RPMI8226 (cell line): ENCODE results near the gene CALCR.

Experiments
- DNase-seq: peaks from one replicate; pipeline ENCODE4 v3.0.0-alpha.2; 2015

CALCR gene

DNA sequence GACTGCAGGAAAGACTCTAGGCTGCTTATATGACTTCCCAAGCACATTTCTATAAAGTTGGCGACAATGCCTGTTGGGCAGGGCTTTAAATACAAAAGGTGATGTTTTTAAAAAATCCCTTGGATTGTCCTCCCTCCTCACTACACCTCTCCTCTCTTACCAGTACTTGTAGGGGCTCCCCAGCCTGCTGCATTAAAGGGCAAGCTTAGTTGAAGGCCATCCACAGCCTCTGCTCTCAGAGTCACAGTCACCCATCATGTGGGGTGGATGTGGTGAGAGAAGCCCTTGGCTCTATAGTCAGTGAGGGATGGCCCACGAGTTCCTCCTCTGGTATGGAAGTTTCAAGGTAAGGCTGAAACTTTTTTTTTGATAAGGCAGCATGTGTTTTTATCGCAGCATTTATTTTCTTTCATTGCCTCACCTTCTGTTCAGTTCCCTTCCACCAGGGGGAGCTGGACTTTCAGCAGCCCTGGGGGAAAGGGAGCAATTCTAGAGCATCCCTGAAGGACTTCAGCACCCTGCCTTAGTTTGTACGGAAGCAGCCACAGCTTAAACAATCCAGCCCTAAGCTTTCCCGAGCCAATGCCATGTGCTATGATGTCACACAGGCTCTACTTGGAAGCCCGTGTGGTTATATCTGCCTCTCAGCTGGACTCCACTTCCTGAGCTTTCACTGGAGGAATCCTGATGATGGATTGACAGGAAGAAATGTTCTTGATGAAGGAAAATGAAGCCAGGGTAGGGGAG is 131.9 kb downstream of the CALCR start:
- peak; percentile 59 for DNase-seq

DNA sequence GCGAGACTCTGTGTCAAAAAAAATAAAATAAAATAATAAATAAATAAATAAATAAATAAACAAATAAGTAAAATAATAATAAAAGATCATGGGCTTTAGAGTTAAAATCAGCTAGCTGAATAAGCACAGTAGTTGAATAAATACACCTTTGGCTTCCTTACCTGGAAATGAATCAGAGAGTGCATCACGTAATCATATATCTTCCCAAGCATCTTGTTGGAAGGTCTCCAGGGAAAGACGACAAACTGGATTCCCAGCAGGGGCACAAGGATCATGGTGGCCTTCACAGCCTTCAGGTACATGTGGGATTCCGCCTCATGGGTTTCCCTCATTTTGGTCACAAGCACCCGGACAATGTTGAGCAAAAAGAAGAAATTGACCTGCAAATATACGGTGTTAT is 138.7 kb downstream of the CALCR start:
- DNase-seq: no peak

DNA sequence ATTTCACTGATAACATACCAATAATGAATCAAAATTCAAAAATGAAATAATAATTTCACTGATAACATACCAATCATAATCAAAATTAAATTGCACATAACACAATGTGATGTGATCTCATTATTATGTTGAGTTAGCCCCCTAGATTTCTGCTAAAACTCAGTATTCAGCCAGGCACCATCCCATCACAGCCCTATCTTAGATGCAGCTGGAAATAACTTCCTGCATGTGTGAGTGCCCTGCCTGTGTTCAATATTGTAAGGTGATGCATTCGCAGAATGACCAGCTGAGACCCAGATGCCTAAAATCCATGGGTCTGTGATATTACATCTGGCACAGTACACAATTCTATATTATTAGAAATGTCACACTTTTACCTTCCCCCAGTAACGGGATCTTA is 142.4 kb downstream of the CALCR start:
- no peak for DNase-seq

DNA sequence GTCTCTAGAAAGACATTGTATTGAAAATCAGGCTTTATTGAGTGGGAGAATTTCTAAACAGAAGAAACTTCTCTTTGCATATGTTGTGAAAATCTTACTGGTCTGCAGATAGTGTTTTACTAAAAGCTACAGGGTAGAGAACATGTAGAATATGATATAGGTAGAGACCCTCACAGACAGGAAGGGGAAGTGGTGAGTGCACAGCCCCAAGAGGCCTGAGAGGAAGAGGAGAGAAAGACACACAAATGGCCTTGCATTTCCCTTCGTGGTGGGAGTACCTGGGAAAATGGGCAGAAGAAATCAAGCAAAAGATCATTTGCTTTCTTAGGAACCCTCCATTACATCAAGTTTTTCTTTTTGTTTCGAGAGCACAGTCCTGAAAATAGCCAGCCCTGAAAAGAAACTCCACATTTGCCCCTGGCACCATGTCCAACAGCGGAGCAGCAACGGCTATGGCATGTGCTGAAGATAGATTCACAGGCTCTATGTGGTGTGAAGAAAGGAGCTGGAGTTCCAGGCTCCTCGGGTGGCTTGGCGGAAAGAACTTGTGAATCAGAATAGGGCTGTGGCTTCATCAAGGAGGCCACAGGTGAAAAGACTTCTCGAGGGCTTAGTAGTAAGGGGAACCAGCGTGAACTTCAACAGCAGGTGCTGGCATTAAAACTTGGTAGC is 143.5 kb downstream of the CALCR start:
- no peak for DNase-seq

DNA sequence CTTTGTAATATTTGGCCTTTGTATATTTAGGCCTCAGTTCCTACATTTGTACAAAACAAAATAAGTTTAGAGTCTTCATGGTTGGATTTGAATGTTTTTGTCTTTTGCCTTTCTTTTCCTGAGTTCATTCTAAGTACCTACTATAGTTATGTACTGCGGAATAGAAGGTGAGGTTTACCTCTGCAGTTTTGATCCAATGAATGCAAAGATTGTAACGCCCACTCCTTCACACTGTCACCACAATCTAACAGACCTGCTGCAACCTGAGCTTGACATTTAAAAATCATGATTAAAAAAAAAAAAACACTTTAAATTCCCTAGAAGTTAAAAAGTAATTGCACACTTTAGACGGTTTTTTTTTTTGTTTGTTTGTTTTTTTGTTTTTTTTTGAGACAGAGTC is 145.0 kb downstream of the CALCR start:
- DNase-seq: no peak

DNA sequence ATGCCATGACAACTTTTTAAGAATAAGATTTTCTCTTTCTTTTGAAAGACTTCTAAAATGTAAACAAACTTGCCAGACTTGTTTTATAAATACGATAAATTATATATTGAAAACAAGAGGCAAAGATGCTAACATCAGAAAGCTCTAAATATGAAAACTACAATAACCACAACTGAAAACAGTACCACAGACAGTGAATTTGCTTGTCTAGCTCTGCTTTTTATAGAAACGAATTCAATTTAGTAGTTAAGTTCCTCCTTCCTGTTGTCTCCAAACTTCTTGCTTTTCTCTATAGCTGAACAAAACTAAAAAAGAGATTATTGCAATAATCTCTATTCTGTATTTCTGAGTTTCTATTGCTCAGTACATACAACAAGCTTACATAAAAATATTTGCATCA is 147.4 kb downstream of the CALCR start:
- DNase-seq: no peak

DNA sequence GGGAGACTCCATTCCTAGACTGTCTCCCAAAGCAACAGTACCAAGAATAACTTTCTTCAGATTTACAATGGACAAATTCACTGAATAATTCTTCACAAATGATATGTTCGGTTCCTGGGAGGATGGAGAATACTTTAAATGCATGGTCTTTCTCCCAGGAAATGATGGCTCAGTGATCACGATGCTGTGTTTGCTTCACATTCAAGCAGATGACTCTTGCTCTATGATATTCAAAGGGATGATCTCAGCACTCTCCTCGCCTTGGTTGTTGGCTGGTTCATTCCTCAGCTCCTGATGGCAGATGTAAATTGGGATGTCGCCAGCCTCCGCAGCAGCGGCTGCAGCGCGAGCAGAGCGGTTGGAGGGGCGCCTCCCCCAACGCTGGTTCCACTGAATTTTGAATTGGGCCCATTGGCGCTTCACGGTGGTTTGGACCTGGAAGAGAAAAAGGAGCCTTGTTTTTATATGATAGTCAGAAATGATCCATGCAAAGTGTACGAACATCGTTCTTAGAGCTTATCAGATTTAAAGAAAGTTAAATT is 148.3 kb downstream of the CALCR start:
- no peak for DNase-seq

DNA sequence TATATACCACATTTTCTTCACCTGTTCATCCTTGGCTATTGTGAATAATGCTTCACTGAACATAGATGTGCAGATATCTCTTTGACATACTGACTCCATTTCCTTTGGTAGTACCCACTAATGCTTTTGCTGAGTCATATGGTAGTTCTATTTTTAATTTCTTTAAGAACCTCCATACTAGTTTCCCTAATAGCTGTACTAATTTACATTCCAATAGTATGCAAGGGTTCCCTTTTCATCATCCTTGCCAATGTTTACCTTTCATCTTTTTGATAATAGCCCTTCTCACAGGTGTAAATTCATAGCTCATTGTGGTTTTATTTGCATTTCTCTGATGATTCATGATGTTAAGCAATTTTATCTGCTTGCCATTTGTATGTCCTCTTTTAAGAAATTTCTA is 159.9 kb downstream of the CALCR start:
- no peak for DNase-seq

DNA sequence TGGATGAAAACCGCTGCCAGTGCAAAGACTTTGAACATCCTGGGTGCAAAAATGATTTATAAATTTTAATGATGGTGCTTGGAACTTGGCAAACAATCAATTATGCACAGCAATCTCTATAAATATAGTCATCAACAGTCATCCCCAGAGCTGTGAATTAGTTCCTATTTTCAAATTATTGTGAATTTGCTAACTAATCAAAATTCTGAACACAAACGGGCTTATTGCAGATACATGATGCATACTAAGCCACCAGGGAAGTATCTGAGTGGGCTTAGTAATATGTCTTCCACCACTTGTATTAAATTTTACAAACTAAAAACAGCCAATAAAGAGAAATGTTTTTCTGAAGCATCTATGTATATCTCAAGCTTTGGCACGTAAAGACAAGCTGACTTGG is 165.2 kb downstream of the CALCR start:
- DNase-seq: no peak

DNA sequence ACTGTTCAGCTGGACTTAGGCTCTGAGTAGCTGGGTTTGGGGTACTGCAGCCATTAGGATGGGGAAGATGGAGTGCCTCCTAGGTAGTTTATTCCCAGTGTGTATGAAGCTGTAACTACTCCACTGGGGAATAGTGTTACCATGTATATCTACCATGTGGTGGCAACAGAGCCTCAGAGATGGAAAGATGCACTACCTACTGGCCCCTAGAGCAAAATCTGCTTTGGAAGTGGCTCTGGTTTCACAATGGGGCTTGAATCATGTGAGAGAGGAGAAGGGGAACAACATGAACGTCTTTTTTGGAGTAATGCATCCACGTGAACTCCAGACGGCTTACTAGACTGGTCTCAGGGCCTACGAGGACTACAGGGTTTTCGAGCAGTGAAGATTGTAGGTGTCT is 167.3 kb downstream of the CALCR start:
- no peak for DNase-seq

DNA sequence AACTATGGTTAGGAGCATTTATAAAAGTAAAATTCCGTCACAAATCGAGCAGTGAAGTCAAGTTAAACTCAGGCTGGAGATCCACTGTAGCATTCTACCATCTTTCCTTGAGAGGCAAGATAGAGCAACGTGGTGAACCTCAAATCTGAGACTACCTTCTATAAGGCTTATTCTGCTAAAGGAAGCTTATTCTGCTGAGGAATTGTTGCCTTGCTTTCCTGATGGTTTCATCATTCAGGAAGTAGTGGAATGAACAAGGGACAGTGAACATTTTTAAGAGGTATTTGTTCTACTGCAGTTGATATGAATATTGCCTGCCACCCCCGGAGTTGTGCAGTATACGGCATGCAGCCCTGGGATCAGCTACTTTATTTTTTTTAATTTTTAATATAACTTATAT is 171.6 kb downstream of the CALCR start:
- DNase-seq: no peak

DNA sequence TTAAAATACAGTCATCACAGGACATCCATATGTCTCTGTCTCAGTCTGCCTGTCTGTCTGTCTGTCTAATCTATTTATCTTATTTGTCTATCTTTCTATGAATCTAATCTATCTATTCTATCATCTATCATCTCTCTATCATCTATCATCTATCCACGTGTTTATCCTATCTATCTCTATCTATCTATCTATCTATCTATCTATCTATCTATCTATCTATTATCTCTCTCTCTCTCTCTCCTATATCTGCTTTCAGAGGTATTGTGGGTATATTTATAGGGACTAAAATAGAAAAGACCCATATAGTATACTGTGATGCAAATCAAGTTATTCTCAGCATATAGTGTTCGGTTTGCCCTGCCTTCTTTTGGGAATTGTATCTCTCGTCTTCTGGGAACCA is 174.9 kb downstream of the CALCR start:
- no peak for DNase-seq

DNA sequence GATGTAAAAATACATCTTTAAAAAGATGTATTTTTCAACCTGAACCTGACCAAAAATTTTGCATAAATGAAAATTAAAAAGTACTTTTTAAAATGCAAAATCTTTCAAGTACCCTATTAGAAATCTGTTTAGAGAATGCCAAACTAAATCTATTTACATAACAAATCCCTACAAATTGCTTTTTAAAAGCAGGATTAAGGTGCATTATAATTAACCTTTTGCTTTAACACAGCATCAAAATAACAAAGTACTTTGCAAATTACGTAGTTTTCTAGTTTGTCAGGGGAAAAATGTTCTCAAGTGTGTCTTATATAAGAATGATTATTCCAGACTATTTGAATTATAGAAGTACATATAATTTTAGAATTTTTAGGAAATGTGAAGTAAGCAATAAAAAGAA is 181.5 kb downstream of the CALCR start:
- no peak for DNase-seq

DNA sequence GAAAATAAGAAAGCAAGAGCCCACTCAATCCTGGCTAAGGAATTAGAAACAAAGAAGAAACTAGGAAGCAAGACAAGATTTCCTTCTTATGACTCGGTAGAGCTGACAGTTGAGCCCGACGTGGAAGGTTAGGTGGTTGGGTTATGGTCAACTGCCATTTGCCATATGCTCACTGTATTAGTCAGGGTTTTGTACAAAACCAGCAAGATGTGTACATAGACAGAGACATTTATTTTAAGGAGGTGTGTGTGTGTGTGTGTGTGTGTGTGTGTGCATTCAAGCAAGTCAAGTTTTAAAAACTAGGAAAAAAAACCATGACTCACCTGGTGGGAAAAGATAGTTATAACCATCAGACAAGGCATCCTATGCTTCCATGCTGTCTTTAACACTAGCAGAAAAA is 183.9 kb downstream of the CALCR start:
- no peak for DNase-seq

DNA sequence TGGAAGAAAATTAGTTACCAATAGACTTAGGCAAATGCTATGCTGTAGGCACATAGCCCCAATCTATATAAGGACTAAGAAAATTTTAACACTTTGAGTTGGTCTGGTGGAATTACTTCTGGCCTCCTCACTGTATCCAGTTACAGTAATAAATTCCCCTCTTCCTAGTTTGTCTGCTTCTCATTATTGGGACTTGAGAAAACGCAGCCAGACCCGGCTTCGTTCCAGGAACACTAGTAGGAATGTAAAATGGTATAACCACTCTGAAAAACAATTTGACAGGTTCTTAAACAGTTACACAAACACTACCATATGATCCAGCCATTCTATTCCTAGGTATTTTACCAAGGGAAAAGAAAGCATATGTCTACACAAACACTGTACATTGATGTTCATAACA is 192.2 kb downstream of the CALCR start:
- DNase-seq: no peak

DNA sequence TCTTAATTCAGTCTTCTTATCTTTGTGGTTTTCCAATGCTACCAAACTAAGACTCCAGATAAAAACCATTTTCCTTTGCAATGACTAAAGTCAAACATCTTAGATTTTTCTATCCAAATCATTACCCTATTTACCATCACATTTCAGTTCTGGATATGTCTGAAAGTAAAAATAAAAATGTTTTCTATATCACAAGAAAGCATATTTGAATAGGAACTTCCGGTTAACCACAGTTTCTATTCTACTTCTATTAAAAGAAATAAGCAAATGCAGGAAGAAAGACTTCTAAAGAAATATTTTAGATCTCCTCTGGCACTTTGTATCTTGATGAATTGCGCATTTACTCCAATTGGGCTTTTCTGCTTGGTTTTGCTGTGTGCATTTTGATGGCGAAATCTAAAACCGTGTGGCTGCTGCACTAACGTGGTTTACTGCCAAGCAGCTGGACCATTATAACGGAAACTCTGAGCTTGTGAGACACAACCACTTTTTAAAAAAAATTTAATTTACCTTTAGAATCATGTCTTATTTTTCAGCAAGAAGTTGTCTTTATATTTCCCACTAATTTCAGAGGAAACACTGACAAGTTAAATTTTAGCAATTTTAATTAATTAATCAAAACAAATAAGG is 196.3 kb downstream of the CALCR start:
- DNase-seq: no peak

DNA sequence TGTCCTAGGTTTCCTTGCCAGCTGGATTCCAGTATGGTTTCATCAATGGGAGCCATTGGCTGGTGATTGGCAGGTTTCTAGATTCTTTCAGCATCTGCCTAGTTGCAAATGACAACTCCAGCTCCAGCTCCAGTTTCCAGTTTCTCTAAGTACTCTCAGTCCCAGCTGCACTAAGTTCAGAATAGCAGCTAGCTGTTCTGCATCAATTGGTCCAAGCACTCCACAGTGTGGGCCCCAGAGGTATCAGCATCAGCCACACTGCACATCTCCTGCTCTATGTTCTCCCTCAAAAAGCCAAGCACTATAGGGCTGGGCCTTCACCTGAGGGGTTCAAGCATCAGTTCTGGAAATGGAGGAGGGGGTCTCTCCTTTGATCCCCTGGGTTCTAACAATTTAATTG is 198.9 kb downstream of the CALCR start:
- no peak for DNase-seq
